ENCODE data around the gene ACTG1.

- TF ChIP-seq CTCF (IDR thresholded peaks at IDR 0.05), result no peak
- TF ChIP-seq SMAD4 (CRISPR knock-in tag; IDR thresholded peaks at IDR 0.05), result no peak
- TF ChIP-seq ZBTB43 (CRISPR knock-in tag; IDR thresholded peaks at IDR 0.05), result no peak
- no peak for TF ChIP-seq MYBL2 (CRISPR knock-in tag; IDR thresholded peaks at IDR 0.05)
- TF ChIP-seq HMGA2 (CRISPR knock-in tag; IDR thresholded peaks at IDR 0.05), result no peak
These were observed 3.0 kb upstream of the ACTG1 start for GRCh38 chr17:81515530-81516041.

Data from WTC11 (cell line).